Fibroblast of skin of right biceps (primary cell): ENCODE measurements around the gene MTCH2.

Experiments used
- DNase-seq: peaks from one replicate; pipeline ENCODE4 v3.0.0-alpha.2; 2013

The MTCH2 gene

DNA sequence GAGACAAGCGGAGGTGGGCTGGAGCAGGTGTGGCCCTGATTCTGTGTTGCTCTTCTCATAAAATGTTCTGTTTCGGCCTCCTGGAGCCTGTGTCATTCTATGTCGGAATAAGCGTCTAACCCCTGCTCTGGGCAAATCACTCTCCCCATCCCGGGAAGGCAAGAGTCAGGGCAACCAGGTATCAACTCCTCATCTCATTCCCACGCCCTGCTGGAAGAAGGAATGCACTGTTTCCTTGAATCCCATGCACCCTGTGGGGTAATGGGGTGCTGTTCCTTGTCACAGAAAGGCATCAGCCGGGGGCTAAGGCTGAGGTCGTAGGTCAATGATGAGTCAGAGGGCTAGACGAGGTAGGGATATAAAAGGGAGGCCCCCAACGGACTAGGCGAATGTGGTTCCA, 53.2 kb downstream of the MTCH2 start:
- DNase-seq = no peak

DNA sequence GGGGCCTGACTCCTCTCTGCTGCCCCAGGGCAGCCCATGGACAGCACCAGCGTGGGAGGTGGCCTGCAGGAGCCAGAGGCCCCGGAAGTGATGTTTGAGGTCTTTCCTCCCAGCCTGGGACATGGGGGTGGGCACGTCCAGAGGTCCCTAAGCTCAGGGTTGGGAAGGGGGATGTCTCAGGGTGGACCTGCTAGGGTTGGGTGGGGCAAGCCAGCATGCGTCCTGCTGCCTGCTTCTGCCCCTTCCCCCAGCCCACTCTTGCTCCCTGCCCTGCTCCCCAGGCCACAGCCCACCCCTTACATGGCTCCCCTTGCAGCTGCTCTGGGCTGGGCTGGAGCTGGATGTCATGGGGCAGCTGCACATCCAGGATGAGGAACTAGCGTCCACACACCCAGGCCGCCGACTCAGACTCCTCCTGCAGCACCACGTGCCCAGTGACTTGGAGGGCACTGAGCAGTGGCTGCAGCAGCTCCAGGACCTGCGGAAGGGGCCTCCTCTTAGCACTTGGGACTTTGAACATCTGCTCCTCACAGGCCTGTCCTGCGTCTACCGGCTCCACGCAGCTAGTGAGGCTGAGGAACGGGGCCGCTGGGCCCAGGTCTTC, 54.5 kb downstream of the MTCH2 start:
- DNase-seq = no peak

DNA sequence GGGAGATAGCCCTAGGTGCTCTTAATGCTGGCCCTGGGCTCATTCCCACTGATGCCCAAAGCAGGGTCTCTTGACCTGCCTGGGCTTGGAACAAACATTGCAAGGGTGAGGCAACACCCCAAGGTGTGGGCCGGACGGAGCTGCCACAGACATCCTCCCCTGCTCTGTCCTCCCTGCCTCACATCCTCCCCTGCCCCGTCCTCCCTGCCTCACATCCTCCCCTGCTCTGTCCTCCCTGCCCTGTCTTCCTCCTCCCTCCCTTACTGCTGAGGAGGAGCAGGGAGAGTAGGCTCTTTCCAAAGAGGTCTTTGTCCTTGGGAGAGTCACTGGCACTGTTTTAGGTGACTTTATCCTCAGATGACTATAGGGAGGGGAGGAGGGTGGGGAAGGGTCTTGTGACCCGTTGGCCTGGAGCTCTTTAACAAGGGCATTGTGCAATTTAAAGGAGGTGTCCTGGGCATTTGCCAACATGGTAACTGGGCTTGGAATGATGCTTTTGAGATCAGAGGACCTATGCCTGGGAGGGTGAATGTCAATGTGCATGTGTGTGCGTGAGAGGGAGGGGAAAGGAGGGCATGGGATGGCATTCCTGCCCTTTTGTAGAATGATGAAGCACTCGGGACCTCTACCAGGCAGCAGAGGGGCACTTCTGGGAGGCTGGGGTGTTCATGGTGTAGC, 55.2 kb downstream of the MTCH2 start:
- no peak for DNase-seq

DNA sequence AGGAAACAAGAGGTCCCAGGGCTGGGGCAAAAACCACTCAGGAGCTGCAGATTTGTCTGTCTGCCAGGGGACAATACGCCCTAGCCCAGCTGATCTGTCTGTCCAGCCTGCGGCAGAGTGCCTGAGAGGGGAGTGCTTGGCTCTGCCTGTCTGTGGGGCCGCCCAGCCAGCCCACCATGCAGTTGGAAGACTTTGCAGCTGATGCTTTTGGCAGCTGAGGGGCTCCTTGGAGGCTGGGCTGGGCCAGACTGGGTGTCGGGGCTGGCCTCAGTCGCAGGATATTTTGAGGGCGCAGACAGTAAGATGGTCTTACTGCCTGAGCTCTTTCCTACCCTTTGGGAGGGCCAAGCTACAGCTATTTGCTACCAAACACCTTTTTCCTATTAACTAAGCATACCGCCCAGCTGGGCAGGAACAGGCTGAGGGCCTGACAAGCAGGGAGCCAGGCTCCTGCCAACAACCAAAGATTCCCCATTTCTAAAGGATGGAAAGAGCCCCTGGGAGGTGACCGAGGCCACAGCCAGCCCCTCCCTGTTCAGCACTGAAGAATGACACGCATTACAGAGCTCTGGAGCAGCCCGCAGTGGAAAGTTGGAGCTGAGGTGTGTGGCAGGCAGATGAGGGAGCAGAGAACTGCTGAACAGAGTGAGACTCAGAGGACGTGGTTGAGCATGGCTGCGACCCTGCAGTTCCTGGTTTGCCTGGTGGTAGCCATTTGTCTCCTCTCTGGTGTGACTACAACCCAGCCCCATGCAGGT, 56.1 kb downstream of the MTCH2 start, which contains the start of gene FAM180B:
FAM180B (plus strand) TSS at position 581 of the 758 bp plus-strand sequence; CDS start at position 672, 91 bp downstream.
- no peak for DNase-seq

DNA sequence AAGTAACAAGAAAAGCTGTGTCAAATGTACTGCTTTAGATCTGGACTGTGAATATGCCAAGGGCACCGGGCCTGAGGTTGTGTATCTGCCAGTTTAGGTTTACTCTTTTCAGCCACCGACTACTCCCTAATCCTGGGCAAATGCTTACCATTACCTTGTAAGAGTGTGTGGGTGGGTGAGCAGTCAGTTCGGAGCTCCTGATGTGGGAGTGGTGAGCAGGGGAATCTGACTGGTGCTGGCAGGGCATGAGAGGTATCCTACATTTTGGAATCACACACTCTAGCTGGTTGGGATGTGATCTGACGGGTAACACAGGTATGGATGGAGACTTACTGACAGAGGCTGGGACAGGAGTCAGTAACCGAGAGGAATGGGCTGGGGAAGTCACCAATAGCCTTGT, 58.5 kb downstream of the MTCH2 start:
- DNase-seq = no peak

DNA sequence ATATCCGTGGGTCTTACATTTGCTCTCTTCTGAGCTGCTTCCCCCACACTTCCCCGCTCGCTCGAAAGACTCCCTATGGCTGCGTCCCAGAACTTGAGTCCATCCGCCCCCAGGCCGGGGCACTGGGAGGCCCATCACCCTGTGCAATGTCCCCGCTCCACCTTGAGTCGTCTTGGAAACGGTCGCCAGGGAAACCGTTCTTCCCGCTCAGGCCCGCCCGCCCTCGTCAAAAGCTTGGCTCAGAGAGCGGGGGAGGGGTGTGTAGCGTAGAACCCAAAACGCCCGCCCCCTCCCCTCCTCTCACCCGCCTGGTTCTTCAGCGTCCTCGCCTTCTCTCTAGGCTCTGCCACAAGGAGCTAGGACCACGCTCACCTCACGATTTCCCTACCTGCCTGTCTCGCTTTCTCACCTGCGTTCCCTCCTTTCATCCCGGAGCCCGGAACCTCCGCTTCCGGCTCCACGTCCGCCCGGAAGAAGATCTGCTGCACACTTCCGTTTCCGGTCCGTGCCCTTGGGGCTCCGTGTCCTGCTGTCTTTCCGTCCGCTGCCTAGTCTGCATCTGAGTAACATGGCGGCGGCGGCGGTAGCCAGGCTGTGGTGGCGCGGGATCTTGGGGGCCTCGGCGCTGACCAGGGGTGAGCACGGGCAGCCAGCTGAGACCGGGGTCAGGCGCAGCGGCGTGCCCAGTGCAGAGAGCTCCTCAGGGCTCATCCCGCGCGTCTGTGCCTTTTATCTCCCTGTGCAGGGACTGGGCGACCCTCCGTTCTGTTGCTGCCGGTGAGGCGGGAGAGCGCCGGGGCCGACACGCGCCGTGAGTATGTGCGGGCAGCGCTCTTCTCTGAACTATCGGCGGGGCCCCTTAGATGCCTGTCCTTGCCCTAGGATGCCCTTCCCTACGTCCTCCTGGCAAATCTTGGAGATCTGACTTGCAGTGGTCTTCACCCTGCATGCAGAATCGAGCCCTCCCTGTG, 63.5 kb downstream of the MTCH2 start, which contains the start of the genes KBTBD4 and NDUFS3:
KBTBD4 (minus strand) TSS at position 447 of the 971 bp plus-strand sequence; CDS start at position 428, 19 bp downstream.
NDUFS3 (plus strand) TSS at position 551 of the 971 bp plus-strand sequence; CDS start at position 569, 18 bp downstream.
- DNase-seq = peak; percentile 88

DNA sequence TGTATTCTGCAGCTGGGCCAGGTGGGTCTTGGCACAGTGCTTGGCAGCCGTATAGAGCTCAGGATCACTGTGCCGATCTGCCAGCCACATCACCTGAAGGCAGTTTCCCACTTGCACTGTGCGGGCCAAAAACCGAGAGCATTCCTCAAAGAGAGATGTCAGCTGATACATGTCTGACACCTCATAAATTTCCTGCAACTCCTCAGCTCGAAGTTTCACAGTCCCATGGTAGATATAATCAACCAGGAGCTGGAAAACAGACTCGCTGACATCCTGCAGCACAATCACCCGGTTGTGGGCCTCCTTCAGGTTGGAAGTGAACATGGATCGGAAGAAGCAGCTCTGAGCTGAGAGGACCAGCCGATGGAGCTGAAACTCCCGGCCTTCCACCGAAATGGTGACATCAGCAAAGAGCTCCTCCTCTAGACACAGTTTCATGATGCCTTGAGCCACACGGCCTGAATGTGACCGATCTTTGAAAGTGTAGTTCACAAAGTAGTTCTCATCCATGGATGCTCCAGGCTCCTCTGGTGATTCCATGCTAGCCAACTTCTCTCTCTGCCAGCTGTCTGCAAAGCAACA, 64.8 kb downstream of the MTCH2 start:
- DNase-seq = no peak

DNA sequence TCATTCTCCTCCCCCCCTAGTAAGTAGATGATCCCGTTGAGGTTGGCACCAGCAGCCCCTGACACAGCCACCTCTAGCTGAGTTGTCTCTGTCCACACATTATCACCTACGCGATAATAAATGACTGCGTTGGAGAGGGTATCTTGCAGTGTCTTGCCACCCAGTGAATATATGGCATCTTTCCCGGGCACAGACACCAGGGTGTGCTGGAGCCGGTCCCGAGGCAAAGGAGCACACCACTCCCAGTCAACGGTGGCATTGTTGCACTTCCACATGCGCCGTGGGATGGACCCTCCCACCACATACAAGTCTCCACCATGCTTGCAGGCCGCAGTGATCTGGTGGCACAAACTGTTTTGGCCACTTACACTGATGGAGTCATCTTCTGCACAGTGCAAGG, 69.0 kb downstream of the MTCH2 start:
- no peak for DNase-seq

DNA sequence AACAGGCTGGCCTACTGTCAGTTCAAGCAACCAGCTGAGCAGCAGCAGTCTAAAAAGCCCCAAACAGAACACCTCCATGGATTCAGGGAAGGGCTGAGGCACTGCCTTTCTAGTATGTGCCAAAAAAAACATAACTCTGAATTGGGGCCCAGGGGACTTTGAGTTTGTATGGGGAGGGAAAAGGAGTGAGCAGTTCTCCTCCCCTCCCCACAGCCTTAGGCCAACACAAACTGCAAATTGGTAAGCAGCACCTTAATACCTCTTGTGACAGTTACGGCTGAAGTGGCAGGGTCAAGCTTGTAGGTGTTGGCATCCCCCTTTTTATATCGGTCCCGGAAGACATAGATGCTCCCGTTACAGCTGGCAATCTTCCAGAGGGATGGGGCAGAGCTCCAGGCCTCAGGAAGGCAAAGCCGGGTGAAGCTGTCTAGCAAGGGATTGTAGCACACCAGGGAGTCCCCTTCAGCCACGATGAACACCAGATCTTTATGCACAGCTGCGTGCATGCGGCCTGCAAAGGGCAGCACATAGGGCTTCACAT, 69.6 kb downstream of the MTCH2 start:
- no peak for DNase-seq

DNA sequence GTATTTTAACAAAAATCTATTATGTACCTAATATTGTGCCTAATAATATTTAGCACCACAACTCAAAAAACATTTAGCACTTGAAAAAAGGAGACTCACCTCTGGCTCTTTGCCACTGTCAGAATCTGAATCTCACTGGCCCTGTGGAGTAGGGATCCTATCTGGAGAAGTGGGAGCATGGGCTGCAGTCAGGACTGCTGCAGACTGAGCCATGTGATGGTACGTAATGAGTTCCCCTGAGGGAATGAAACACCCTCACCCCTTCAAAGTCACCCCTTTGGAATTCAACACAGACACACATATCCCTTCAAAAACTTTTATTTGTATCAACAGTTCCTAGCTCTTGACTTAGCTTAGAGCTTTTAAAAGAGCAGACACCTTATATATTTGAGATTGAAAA, 70.5 kb downstream of the MTCH2 start:
- DNase-seq = peak; percentile 43

DNA sequence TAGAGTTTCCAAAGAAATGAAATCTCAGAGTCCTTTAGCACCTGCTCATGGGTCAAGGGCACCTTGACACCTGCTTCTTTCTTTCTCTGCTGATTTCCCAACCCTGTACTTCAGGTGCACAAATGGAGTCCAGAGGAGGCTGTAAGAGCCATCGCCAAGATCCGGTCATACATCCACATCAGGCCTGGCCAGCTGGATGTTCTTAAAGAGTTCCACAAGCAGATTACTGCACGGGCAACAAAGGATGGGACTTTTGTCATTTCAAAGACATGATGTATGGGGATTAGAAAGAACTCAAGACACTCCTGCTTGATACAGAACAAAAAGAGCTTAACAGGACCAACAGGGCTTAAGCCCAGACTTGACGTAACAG, 71.0 kb downstream of the MTCH2 start:
- DNase-seq = no peak

DNA sequence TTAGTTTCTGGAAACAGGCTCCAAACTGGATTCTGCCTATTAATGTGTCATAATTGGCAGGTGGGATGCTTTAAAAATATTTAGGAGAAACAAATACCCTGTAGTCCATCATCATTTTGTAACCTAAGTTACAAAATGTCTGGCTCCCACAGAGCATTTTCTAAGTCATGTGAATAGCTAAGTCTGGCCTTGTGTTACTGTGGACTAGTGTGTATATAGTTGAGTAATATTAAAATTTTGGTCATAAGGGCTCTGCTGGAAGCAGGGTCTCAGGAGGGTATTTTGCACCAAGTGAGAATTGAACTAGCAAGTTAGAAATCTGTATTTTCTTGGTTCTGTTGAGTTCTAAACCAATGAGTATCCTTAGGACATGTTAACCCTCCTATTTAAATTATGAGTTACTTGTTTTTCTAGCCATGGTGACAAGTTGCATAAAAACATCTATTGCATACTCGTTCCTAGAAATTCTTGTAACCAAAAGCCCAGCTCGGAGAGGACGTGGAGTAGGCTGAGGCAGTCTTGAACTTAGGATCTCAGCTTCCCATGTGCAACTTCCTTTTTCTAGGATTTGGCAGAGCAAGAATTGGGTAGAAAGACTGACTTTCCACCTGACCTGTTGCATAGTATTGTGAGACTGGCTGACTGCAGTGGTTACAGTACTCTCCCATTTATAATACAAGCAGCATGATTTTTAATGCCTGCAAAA, 71.6 kb downstream of the MTCH2 start:
- no peak for DNase-seq

DNA sequence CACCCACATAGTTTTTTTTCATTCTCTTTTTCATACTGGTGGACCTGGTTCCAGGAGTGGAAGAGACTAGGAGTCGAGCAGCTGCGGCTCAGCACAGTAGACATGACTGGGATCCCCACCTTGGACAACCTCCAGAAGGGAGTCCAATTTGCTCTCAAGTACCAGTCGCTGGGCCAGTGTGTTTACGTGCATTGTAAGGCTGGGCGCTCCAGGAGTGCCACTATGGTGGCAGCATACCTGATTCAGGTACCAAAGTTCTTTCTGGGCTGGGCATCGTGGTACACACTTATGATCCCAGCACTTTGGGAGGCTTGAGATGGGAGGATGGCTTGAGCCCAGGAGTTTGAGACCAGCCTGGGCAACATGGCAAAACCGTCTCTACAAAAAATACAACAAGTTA, 72.7 kb downstream of the MTCH2 start:
- no peak for DNase-seq
